Stimulated activated CD8-positive, alpha-beta memory T cell treated with anti-CD3 and anti-CD28 coated beads, Interleukin-4, amount 100 ng/mL, for 24 hours (primary cell): ENCODE data around the gene FASTKD2.
"Not testable (repeated sequence)": the region's sequence is repeated elsewhere in the genome, so short reads cannot be mapped to it uniquely, and the experiment has no call there.

Experiments
- DNase-seq: peaks from one replicate; pipeline ENCODE4 v3.0.0-alpha.2; 2020; ENCODE audit warnings: low read depth

Gene FASTKD2

GRCh38 chr2:206792645-206793044 is 27.2 kb downstream of the FASTKD2 start:
- DNase-seq, result no peak

- no peak for DNase-seq
Observed at GRCh38 chr2:206797376-206797775, 32.0 kb downstream of the FASTKD2 start.

- DNase-seq, result no peak
Observed at GRCh38 chr2:206798000-206798399, 32.6 kb downstream of the FASTKD2 start.

GRCh38 chr2:206799083-206799482 is 33.7 kb downstream of the FASTKD2 start:
- DNase-seq, result no peak

GRCh38 chr2:206800506-206801417 is 35.4 kb downstream of the FASTKD2 start:
- DNase-seq, result no peak

GRCh38 chr2:206801418-206802189 is 36.2 kb downstream of the FASTKD2 start:
- DNase-seq, result no peak

- DNase-seq, result no peak
Observed at GRCh38 chr2:206802654-206803514, 37.5 kb downstream of the FASTKD2 start.

- DNase-seq, result no peak
Observed at GRCh38 chr2:206804326-206804725, 38.9 kb downstream of the FASTKD2 start.

GRCh38 chr2:206805887-206806607 is 40.6 kb downstream of the FASTKD2 start:
- no peak for DNase-seq

- not testable (repeated sequence) for DNase-seq
Observed at GRCh38 chr2:206807624-206808023, 42.2 kb downstream of the FASTKD2 start.

GRCh38 chr2:206812471-206812870 is 47.1 kb downstream of the FASTKD2 start:
- not testable (repeated sequence) for DNase-seq

GRCh38 chr2:206814498-206814897 is 49.1 kb downstream of the FASTKD2 start:
- DNase-seq, result no peak

GRCh38 chr2:206820807-206821206 is 55.4 kb downstream of the FASTKD2 start:
- no peak for DNase-seq

- DNase-seq, result no peak
Observed at GRCh38 chr2:206823178-206823577, 57.8 kb downstream of the FASTKD2 start.

- DNase-seq, result no peak
Observed at GRCh38 chr2:206824087-206824618, 58.7 kb downstream of the FASTKD2 start.

- no peak for DNase-seq
Observed at GRCh38 chr2:206824993-206825392, 59.6 kb downstream of the FASTKD2 start.

GRCh38 chr2:206831442-206831995 is 66.1 kb downstream of the FASTKD2 start:
- DNase-seq, result no peak

- no peak for DNase-seq
Observed at GRCh38 chr2:206832873-206833272, 67.5 kb downstream of the FASTKD2 start.

GRCh38 chr2:206833291-206833690 is 67.9 kb downstream of the FASTKD2 start:
- DNase-seq, result no peak

GRCh38 chr2:206836722-206837121 is 71.3 kb downstream of the FASTKD2 start:
- DNase-seq, result no peak

GRCh38 chr2:206837775-206838174 is 72.4 kb downstream of the FASTKD2 start:
- DNase-seq, result no peak
